HCT116 (cell line): Measurements from ENCODE around the gene GET3. TPM values are rescaled to one million over a fixed set of nuclear protein-coding genes. Genes with fewer than 3 reads are reported as not detected.

Experiments
- ATAC-seq: fragments of 200-7000 bp; cut with Tn5 transposase; 2 replicates; pipeline ENCODE4 v1.9.1; 2020; ENCODE audit warnings: mild to moderate bottlenecking, moderate library complexity
- BruUV-seq: library from RNA; stranded (reverse); fragments of 400-500 nt; replicated peaks from 2 replicates; lab custom pipeline; 2021; lab: Mats Ljungman, UMichigan
- CTCF ChIA-PET: fragments of 300-600 bp; sonication (Branson Sonifier 250); formaldehyde crosslinking; loops from one replicate; lab custom pipeline; 2021; ENCODE audit warnings: antibody characterized with exemption; lab: Charles Lee
- POLR2A ChIA-PET: fragments of 300-600, 350-600 bp; sonication (Branson Sonifier 250); formaldehyde crosslinking; loops from one replicate; lab custom pipeline; 2021; ENCODE audit warnings: antibody characterized with exemption; lab: Charles Lee
- RAD21 ChIA-PET, 2 experiments: fragments of 300-600 bp; sonication (Branson Sonifier 250); formaldehyde crosslinking; loops; one replicate each; lab custom pipeline; 2023; ENCODE audit warnings: low total read pairs in 2 of 2; ENCODE audit not compliant: uncharacterized antibody in 2 of 2, unreplicated experiment in 2 of 2, low non-redundant PET in 1 of 2; lab: Charles Lee
- DNase-seq: peaks from one replicate; pipeline ENCODE4 v3.0.0-alpha.2; 2010; ENCODE audit warnings: low read depth, low spot score
- H2AFZ ChIP-seq: fragments of 200-600 bp; shearing (Covaris generic), sonication (generic); 2 replicates; pipeline ENCODE4 v1.6.1; 2017; ENCODE audit warnings: low read depth, mixed run types, mixed read lengths, antibody characterized with exemption, low read length; ENCODE audit not compliant: poor library complexity, severe bottlenecking
- H3K27ac ChIP-seq: 2 replicates; pipeline ENCODE4 v1.5.1; 2012; ENCODE audit warnings: low read depth, low read length
- H3K27me3 ChIP-seq: fragments of 200-600 bp; sonication (generic); 2 replicates; pipeline ENCODE4 v1.6.1; 2016; ENCODE audit warnings: mixed run types, low read length, mixed read lengths; ENCODE audit not compliant: insufficient read depth
- H3K36me3 ChIP-seq, 2 experiments: fragments of 200-500 bp in 1 of 2; fragments of 200-600 bp in 1 of 2; sonication (Bioruptor generic) in 1 of 2; sonication (generic) in 1 of 2; 2 replicates each; pipeline versions ENCODE4 v1.5.1 to v1.6.1; 2014 to 2016; ENCODE audit warnings: low read length in 2 of 2, inconsistent platforms in 1 of 2, mixed read lengths in 1 of 2, mixed run types in 1 of 2; ENCODE audit not compliant: insufficient read depth in 2 of 2, control insufficient read depth in 1 of 2
- H3K4me1 ChIP-seq, 2 experiments: fragments of 200-600 bp in 1 of 2; sonication (generic) in 1 of 2; 2 replicates each; pipeline versions ENCODE4 v1.5.1 to v1.6.1; 2012 to 2017; ENCODE audit warnings: low read length in 2 of 2, inconsistent platforms in 1 of 2, mild to moderate bottlenecking in 1 of 2, mixed read lengths in 1 of 2, mixed run types in 1 of 2, moderate library complexity in 1 of 2; ENCODE audit not compliant: insufficient read depth in 2 of 2, control insufficient read depth in 1 of 2
- H3K4me2 ChIP-seq: fragments of 200-600 bp; sonication (generic); 2 replicates; pipeline ENCODE4 v1.6.1; 2017; ENCODE audit warnings: mixed run types, low read length, mixed read lengths
- H3K4me3 ChIP-seq, 2 experiments: fragments of 200-600 bp in 1 of 2; sonication (generic) in 1 of 2; replicated peaks in 1 of 2; 2 replicates each; pipeline ENCODE4 v1.5.1; 2011 to 2016; ENCODE audit warnings: low read length in 2 of 2, control low read depth in 1 of 2, low read depth in 1 of 2, mild to moderate bottlenecking in 1 of 2, mixed read lengths in 1 of 2, mixed run types in 1 of 2
- H3K79me2 ChIP-seq: fragments of 200-600 bp; sonication (generic); 2 replicates; pipeline ENCODE4 v1.6.1; 2017; ENCODE audit warnings: mild to moderate bottlenecking, mixed run types, low read length, moderate library complexity, mixed read lengths; ENCODE audit not compliant: insufficient read depth
- H3K9ac ChIP-seq: fragments of 200-600 bp; sonication (generic); 2 replicates; pipeline ENCODE4 v1.6.1; 2016; ENCODE audit warnings: low read length, mixed read lengths
- H3K9me2 ChIP-seq: fragments of 200-600 bp; sonication (generic), shearing (Covaris generic); 2 replicates; pipeline ENCODE4 v1.6.1; 2017; ENCODE audit warnings: mixed run types, mild to moderate bottlenecking, moderate library complexity; ENCODE audit not compliant: insufficient read depth
- H3K9me3 ChIP-seq, 2 experiments: fragments of 200-500 bp in 1 of 2; fragments of 200-600 bp in 1 of 2; sonication (Bioruptor generic) in 1 of 2; sonication (generic) in 1 of 2; 2 replicates each; pipeline ENCODE4 v1.6.1; 2014 to 2017; ENCODE audit warnings: low read length in 2 of 2, mixed read lengths in 2 of 2, inconsistent platforms in 1 of 2, low read depth in 1 of 2, mild to moderate bottlenecking in 1 of 2, mixed run types in 1 of 2, moderate library complexity in 1 of 2; ENCODE audit not compliant: control insufficient read depth in 1 of 2, insufficient read depth in 1 of 2
- H4K20me1 ChIP-seq: fragments of 200-600 bp; sonication (generic), shearing (Covaris generic); 2 replicates; pipeline ENCODE4 v1.6.1; 2017; ENCODE audit warnings: mixed run types, mild to moderate bottlenecking, moderate library complexity; ENCODE audit not compliant: insufficient read depth
- CEBPB ChIP-seq: IDR thresholded peaks from 2 replicates; pipeline ENCODE4 v1.6.1; 2012; ENCODE audit warnings: low read depth
- EZH2phosphoT487 ChIP-seq: fragments of 200-600 bp; IDR thresholded peaks from 2 replicates; pipeline ENCODE4 v1.6.1; 2018; ENCODE audit warnings: antibody characterized with exemption, borderline replicate concordance
- JUND ChIP-seq: IDR thresholded peaks from 2 replicates; pipeline ENCODE4 v1.6.1; 2012
- POLR2A ChIP-seq: IDR thresholded peaks from 2 replicates; pipeline ENCODE4 v1.7.0; 2011; ENCODE audit warnings: borderline replicate concordance; ENCODE audit not compliant: insufficient read depth, insufficient read length; ENCODE audit errors: extremely low read depth
- POLR2AphosphoS5 ChIP-seq: IDR thresholded peaks from 2 replicates; pipeline ENCODE4 v1.6.1; 2011; ENCODE audit warnings: mild to moderate bottlenecking, low read depth, low read length, moderate library complexity
- SIN3A ChIP-seq: IDR thresholded peaks from 2 replicates; pipeline ENCODE4 v1.6.1; 2012; ENCODE audit warnings: low read depth
- SP1 ChIP-seq: IDR thresholded peaks from 2 replicates; pipeline ENCODE4 v1.6.1; 2012; ENCODE audit warnings: low read depth
- TCF7L2 ChIP-seq: IDR thresholded peaks from 2 replicates; pipeline ENCODE4 v1.7.0; 2011; ENCODE audit warnings: borderline replicate concordance, inconsistent platforms; ENCODE audit not compliant: insufficient read depth, insufficient read length; ENCODE audit errors: extremely low read depth
- intact Hi-C: fragments of 100-400 bp; cut with micrococcal nuclease; formaldehyde crosslinking; loops from 2 replicates; pipeline ENCODE4 v1.10.0; 2022
- total RNA-seq: library from RNA; stranded (reverse); gene quantifications from one replicate; pipeline ENCODE4 v1.2.1, GENCODE V29; 2021; ENCODE audit not compliant: unreplicated experiment
- TF ChIP-seq, protein P1 (sequence below): IDR thresholded peaks from 2 replicates; pipeline ENCODE4 v1.6.1; 2012
- TF ChIP-seq, protein P2 (sequence below): IDR thresholded peaks from 2 replicates; pipeline ENCODE4 v1.6.1; 2012
- TF ChIP-seq, protein P3 (sequence below): IDR thresholded peaks from 2 replicates; pipeline ENCODE4 v1.6.1; 2011; ENCODE audit warnings: mild to moderate bottlenecking, low read length, moderate library complexity; ENCODE audit not compliant: insufficient replicate concordance; ENCODE audit errors: extremely low read depth

The GET3 gene
- total RNA-seq, 1 experiment from 2014 or later, result 77.6 TPM

DNA sequence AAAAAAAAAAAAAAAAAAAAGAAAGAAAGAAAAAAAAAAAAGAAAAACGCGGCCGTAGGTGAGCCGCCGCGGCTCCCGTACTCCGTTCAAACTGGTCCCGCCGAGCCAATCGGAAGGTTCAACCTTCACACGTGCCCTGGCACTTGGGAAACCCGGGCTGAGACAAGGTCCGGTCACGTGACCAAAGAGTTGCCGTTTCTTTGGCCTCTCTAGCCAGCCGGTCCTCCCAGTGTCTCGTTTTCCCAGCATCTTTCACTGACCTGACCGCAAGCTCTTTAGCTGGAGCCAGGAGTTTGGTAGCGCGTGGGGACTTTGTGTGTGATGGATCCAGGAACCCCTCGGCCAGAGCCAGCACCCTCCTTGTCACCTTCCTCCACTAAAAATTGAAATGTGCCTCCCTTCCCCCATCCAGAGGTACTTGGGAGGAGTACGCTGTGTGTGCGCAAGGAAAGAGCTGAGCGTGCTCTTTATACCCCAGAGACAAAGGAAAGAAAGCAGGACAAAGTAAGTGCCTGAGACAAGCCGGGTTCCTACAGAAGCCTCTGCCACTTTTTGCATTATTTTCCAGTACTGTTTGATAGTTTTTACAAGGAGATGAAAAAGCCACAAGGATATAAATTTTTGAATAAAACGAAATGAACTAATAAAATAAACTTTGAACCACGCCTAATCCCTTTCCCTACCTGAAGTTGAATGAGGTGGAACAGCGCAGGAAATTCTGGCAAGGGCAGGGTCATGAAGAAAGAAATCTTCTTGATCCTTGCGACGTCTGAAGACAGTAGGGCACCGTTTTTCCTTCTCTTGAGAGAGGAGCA is 14.5 kb upstream of the GET3 start:
- H3K27ac ChIP-seq, result peak overlapping the region; percentile 88
- CTCF ChIA-PET, result interaction anchor here (0.5 to 3.0 kb wide), 6 partner anchors 11 to 125 kb away, joined by 3 to 17 read pairs (median 4); partner anchors contain the start of gene TRIR
- RAD21 ChIA-PET, result interaction anchor here (0.5 to 1.0 kb wide), 2 partner anchors 11 to 51 kb away, joined by 3 to 5 read pairs; no protein-coding TSS in a partner anchor
- H4K20me1 ChIP-seq, result no peaks in the 10 kb centered on the region
- H3K4me2 ChIP-seq, result peak overlapping the region; percentile 78
- TF ChIP-seq, protein P1, sequence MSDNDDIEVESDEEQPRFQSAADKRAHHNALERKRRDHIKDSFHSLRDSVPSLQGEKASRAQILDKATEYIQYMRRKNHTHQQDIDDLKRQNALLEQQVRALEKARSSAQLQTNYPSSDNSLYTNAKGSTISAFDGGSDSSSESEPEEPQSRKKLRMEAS, result peak; percentile 95
- TF ChIP-seq EZH2phosphoT487, result no peak
- TF ChIP-seq CEBPB, result no peak
- TF ChIP-seq, protein P2, sequence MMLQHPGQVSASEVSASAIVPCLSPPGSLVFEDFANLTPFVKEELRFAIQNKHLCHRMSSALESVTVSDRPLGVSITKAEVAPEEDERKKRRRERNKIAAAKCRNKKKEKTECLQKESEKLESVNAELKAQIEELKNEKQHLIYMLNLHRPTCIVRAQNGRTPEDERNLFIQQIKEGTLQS, result no peak
- TF ChIP-seq JUND, result no peak
- TF ChIP-seq SIN3A, result peak; percentile 63
- TF ChIP-seq POLR2AphosphoS5, result peak; percentile 65
- peak; percentile 54 for TF ChIP-seq POLR2A
- peak; percentile 84 for TF ChIP-seq SP1
- TF ChIP-seq TCF7L2, result peak; percentile 90
- TF ChIP-seq, protein P3, sequence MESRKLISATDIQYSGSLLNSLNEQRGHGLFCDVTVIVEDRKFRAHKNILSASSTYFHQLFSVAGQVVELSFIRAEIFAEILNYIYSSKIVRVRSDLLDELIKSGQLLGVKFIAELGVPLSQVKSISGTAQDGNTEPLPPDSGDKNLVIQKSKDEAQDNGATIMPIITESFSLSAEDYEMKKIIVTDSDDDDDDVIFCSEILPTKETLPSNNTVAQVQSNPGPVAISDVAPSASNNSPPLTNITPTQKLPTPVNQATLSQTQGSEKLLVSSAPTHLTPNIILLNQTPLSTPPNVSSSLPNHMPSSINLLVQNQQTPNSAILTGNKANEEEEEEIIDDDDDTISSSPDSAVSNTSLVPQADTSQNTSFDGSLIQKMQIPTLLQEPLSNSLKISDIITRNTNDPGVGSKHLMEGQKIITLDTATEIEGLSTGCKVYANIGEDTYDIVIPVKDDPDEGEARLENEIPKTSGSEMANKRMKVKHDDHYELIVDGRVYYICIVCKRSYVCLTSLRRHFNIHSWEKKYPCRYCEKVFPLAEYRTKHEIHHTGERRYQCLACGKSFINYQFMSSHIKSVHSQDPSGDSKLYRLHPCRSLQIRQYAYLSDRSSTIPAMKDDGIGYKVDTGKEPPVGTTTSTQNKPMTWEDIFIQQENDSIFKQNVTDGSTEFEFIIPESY, result peak; percentile 79
- TF ChIP-seq, all 23 proteins: peak for 7
- H3K79me2 ChIP-seq, result peaks cover 58% of the 10 kb centered on the region
- BruUV-seq, result TSS peak; percentile 94
- H3K36me3 ChIP-seq, result peaks cover 5 to 18% of the 10 kb centered on the region in 2 experiments; a peak in 2 of 4 replicates
- peaks cover 0 to 41% of the 10 kb centered on the region in 2 experiments; a peak in 3 of 4 replicates for H3K4me1 ChIP-seq
- ATAC-seq (peak; percentile 83), DNase-seq (peak; percentile 99)
- no peaks in the 10 kb centered on the region for H3K9me2 ChIP-seq
- H3K9ac ChIP-seq, result peak overlapping the region; percentile 93
- intact Hi-C loops, result no loop called here
- no peaks in the 10 kb centered on the region for H3K27me3 ChIP-seq
- H3K9me3 ChIP-seq, result no peaks in the 10 kb centered on the region
- no peak overlapping the region for H2AFZ ChIP-seq
- peak overlapping the region; percentile 82 to 93 for H3K4me3 ChIP-seq
- POLR2A ChIA-PET, result interaction anchor here (0.5 to 3.9 kb wide), 7 partner anchors 11 to 404 kb away, joined by 3 to 32 read pairs (median 8); partner anchors contain the start of genes DHPS, GET3 and JUNB
